HG02610 (cell line): ENCODE measurements around the gene HMSD.
"Not testable (repeated sequence)": the region's sequence is repeated elsewhere in the genome, so short reads cannot be mapped to it uniquely, and the experiment has no call there.

ENCODE experiments used
- ATAC-seq: cut with Tn5 transposase; IDR thresholded peaks from one replicate; pipeline ENCODE4 v1.9.1; 2021; ENCODE audit warnings: mild to moderate bottlenecking, moderate library complexity; ENCODE audit not compliant: unreplicated experiment

Gene HMSD

DNA sequence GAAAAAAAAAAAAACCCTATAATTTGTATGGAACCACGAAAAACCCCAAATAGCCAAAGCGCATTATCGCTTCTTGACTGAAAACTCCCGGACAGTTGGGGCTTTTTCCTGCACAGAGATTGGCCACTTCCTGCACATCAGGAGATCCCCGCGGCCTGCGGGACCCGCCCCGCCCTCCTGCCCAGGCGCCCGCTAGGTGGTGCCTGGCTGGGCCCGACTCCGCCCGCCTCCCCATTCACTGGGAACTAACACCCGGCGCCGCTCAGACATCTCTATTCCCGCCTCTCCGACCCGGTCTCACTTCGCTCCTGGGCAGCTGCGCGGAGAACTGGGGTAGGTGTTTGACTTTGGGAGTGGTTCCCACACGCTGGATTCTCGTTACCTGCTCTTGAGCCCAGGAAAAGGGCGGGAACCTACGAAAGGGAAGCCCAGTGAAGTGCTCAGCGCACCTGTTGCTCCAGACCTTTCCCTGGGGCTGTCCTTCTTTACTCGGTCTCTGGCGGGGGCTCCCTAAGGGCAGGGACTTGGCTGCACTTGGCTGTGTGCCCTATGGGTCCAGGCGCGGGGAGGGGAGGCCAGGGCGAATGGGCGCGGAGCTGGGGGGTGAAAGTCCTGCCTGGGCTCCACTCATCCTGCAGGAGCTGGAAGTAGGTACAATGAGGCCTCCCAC, at the start of gene HMSD:
HMSD (plus strand) TSS at position 234 of the 670 bp plus-strand sequence. CDS start 4,155 bp downstream, outside the sequence.
- ATAC-seq = peak; percentile 89

DNA sequence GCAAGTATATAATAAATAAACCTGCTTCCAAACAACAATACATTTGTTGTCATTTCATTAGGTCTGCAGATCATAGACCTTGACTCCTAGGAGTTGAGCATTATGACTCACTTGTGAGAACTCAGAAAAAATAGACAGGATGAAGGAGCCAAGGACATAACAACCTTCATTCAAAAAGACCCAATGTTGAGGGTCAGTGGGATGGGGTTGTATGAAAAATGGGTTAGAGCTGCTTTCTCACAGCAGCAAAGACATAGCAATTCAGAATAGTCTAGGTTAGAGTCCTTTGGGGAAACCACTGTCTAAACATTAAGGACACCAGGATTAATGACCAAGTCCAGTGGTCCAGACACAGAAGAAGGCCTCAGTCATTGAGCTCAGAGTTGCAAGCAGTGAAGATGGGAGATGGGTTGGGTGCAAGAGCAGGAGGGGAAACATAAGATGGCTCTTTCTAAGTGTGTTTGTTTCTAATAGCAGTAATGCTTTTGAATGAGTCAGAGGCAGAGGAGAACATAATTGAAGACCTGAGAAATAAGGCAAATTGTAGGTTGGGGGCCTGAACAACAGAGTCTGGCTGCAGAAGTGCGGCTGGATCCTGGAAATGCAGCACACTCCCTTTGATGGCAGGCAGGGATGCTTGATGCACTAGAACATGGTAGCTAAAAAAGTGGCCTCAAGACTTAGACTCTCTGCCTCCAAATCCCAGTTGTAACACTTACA, 45.1 kb upstream of the HMSD start:
- no peak for ATAC-seq

DNA sequence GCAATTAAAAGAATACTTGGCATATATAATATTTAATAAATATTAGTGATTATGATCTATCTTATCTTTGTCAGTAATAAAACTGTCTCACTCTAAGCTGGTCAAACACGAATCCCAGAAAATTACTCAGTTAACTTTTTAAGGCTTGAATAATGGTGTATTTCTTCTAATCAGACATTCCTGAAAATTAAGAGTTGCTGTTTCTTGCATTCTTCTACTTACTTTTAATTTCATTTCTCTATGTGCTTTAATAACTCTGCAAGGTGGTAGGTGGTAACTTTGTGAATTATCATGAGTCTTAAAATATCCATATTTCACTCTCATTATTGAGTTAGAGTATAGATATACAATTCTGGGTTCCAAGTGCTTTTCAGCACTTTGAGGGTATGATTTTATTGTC, 44.4 kb upstream of the HMSD start:
- no peak for ATAC-seq

- ATAC-seq = no peak
These were observed 43.7 kb upstream of the HMSD start for GRCh38 chr18:63905361-63905760.

DNA sequence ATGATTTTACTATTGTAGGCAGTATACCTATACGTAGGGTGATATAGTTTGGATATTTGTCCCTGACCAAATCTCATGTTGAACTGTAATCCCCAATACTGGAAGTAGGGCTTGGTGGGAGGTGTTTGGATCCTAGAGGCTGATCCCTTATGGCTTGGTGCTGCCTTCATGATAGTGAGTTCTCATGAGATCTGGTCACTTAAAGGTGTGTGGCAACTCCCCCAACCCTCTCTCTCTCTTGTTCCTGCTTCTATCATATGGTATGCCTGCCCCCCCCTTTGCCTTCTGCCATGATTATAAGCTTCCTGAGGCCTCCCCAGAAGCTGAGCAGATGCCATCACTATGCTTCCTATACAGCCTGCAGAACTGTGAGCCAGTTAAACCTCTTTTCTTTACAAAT, 43.0 kb upstream of the HMSD start:
- no peak for ATAC-seq

DNA sequence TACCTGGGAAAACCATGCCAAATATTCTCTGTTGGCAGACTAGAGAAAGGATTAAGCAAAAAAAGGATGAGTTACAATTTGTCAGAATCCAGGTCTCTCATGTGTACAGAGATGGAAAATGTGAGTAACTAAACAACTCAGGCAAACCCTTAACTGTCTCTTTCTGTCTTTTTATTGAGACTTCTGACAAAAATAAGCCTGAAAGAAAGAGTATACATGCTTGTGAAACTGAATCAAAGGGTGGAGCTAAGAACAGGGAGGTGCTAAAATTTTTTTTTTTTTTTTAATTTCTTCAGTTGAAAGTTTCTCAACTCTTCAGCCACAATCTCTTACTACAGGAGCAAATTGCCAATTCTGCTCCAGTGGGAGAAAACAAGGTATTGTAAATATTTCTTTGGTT, 41.4 kb upstream of the HMSD start, which contains the start of gene SERPINB10:
SERPINB10 (plus strand) TSS at position 295 of the 400 bp plus-strand sequence. CDS start 7,553 bp downstream, outside the sequence.
- peak; percentile 38 for ATAC-seq

- peak; percentile 56 for ATAC-seq
These were observed 40.2 kb upstream of the HMSD start for GRCh38 chr18:63908858-63909257.

GRCh38 chr18:63909870-63910269, 39.2 kb upstream of the HMSD start:
- peak; percentile 82 for ATAC-seq

DNA sequence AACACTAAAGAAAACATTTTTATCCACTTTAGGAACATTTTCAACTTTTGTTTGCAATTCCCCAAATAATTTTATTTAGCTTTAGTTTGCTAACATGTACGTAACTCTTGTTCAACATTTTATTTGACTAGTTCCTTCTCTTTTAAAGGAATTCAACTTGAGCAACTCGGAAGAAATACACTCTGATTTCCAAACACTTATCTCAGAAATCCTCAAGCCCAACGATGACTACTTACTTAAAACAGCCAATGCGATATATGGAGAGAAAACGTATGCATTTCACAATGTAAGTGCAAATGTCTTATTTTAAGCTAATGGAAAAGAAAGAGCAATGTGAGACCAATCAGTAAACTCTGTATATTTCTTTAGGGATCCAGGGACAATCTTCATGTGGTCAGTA, 31.3 kb upstream of the HMSD start:
- no peak for ATAC-seq

DNA sequence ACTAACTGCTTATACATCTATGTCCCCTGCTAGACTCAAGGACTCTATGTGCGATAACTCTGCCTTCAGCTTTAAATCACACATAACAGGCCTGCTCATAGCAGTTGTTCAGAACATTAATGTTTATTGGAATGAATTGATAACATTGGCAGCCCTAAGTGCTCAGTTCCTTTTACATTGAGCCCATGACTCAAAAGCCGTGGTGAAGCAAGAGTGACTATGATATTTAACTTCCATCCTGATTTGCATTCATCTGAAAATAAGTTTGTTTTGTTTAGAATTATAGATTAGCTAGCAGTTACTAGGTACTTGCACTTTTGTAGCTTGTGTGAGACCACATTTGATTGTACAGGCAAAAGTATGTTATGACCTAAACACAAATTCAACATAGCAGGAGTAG, 27.1 kb upstream of the HMSD start:
- ATAC-seq = no peak

DNA sequence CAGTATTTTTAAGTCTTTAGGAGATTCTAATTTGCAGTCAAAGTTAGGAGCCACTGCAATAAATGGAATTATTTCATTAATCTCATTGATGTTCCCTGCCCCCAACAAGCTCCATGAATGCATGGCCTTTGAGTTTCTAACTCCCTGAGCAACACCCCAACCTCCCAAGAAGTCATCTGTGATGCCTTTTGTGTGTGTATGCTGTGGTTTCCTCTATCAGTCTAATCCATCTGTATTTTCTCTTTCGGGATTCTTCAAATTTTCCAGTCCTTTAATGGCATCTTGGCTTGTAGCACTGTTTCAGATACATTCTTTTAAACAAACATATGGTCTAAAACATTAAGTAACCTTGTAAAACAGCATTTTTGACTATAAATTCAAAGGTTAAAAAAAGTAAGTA, 24.6 kb upstream of the HMSD start:
- ATAC-seq = no peak

- no peak for ATAC-seq
These were observed 20.8 kb upstream of the HMSD start for GRCh38 chr18:63928331-63928730.

- not testable (repeated sequence) for ATAC-seq
These were observed 19.7 kb upstream of the HMSD start for GRCh38 chr18:63929369-63929768.

- ATAC-seq = no peak
These were observed 18.2 kb upstream of the HMSD start for GRCh38 chr18:63930773-63931354.

- ATAC-seq = peak; percentile 97
These were observed 12.8 kb upstream of the HMSD start for GRCh38 chr18:63936156-63936931.

DNA sequence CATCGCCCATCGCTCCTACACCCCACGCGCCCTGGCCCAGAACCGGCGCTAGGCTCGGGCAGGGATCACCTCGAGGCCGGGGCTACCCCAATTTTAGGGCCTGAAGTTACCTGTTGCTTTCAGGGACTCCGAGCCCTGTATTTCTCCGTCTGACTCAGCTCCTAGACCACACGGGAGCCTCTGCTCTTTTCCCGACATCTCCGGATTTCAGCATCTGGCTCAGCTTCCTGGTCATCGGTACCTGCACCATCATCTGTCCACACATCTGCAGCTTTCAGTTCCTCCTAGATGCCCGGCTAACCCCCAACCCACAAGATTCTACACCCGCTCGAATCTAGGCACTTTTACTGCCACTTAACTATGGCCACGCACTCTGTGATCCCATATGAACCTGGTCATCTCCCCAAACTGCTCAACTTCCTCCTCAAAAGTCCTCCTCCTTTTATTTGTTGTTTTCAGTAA, 12.1 kb upstream of the HMSD start:
- ATAC-seq = no peak

- ATAC-seq = no peak
These were observed 9.1 kb upstream of the HMSD start for GRCh38 chr18:63940008-63940407.

DNA sequence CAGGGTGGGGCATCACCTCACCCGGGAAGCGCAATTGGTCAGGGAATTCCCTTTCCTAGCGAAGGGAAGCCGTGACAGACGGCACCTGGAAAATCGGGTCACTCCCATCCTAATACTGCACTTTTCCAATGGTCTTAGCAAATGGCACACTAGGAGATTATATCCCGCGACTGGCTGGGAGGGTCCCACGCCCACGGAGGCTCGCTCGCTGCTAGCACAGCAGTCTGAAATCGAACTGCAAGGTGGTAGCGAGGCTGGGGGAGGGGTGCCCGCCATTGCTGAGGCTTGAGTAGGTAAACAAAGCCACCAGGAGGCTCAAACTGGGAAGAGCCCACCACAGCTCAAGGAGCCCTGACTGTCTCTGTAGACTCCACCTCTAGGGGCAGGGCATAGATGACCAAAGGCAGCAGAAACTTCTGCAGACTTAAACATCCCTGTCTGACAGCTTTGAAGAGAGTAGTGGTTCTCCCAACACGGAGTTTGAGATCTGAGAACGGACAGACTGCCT, 8.5 kb upstream of the HMSD start:
- not testable (repeated sequence) for ATAC-seq

DNA sequence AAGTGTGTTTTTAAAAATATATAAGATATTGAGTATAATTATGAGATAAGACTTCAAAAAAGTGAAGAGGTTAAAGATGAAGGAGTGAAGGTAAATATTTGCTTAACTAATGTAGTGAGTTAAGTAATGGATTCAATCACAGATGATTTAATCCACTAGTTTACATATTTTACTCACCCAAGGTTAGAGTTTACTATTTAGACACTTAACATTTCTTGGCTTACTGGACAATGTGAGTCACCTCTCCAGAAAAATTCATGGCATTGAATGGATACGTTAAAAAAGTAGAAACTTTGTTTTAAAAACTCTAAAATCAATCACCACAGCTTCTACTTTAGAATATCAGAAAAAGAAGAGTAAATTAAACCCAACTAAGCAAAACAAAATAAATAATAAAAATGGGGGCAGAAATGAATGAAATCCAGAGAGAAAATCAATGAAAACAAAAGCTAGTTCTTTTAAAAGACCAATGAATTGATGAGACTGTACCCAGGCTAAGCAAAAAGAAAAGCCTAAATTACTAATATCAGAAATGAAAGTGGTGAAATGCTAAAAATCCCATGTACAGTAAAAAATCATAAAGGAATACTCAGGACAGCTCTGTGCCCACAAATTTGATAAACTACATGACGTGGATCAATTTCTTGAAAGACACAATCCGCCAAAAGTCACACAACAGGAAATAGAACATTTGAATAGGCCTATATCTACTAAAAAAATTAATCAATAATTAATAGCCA, 1.9 kb upstream of the HMSD start:
- ATAC-seq = no peak

GRCh38 chr18:63951302-63951705, 2.2 kb downstream of the HMSD start:
- peak; percentile 59 for ATAC-seq
